Gastroesophageal sphincter (tissue), 3 donors: ENCODE data around the gene DIPK1A.

Experiments used
- CTCF ChIP-seq, 4 experiments: fragments of 200-600 bp in 2 of 4; fragments of 450-650 bp in 2 of 4; sonication (generic) in 1 of 4; IDR thresholded peaks; one replicate each; pipeline ENCODE4 v1.5.1; 2017 to 2019; ENCODE audit warnings: antibody characterized with exemption in 4 of 4, mild to moderate bottlenecking in 2 of 4, moderate library complexity in 2 of 4
- EP300 ChIP-seq: sonication (generic); formaldehyde crosslinking; IDR thresholded peaks from one replicate; pipeline ENCODE4 v1.6.1; 2017; ENCODE audit warnings: antibody characterized with exemption, mild to moderate bottlenecking
- POLR2A ChIP-seq, 2 donors: fragments of 450-650 bp; IDR thresholded peaks; one replicate each; pipeline ENCODE4 v1.6.1; 2017; ENCODE audit warnings: antibody characterized with exemption in 2 of 2, mild to moderate bottlenecking in 2 of 2, moderate library complexity in 1 of 2

GRCh38 chr1:92805216-92805615, 156.0 kb downstream of the DIPK1A start:
- TF ChIP-seq POLR2A (IDR thresholded peaks at IDR 0.05) (no peak), CTCF (IDR thresholded peaks at IDR 0.05) (no peak), EP300 (no peak)
